Mesenchymal stem cell (in vitro differentiated cells and primary cell): ENCODE data around the gene SLFN5.

Experiments used
- DNase-seq: peaks from one replicate; pipeline ENCODE4 v3.0.0-alpha.2; 2013
- H2AFZ ChIP-seq: one replicate; pipeline ENCODE4 v1.6.1; 2013; ENCODE audit warnings: low read depth, mild to moderate bottlenecking, control low read depth, inconsistent platforms, low read length, moderate library complexity
- H2AK5ac ChIP-seq: 2 replicates; pipeline ENCODE4 v1.6.1; 2013; ENCODE audit warnings: low read length, moderate library complexity, mild to moderate bottlenecking, inconsistent platforms; ENCODE audit not compliant: severe bottlenecking
- H2BK120ac ChIP-seq: one replicate; pipeline ENCODE4 v1.6.1; 2013; ENCODE audit warnings: low read depth, mild to moderate bottlenecking, inconsistent platforms, low read length, moderate library complexity
- H2BK12ac ChIP-seq, 2 experiments: one replicate each; pipeline ENCODE4 v1.6.1; 2013; ENCODE audit warnings: inconsistent platforms in 2 of 2, low read length in 2 of 2, mild to moderate bottlenecking in 2 of 2, moderate library complexity in 2 of 2, control low read depth in 1 of 2
- H2BK15ac ChIP-seq: one replicate; pipeline ENCODE4 v1.6.1; 2013; ENCODE audit warnings: mild to moderate bottlenecking, low read depth, inconsistent platforms; ENCODE audit not compliant: poor library complexity, severe bottlenecking
- H2BK5ac ChIP-seq: 2 replicates; pipeline ENCODE4 v1.6.1; 2013; ENCODE audit warnings: low read depth, mild to moderate bottlenecking, low read length, control low read depth, inconsistent platforms; ENCODE audit not compliant: poor library complexity, severe bottlenecking
- H3K14ac ChIP-seq, 2 experiments: one replicate each; pipeline ENCODE4 v1.6.1; 2013; ENCODE audit warnings: inconsistent platforms in 2 of 2, low read length in 2 of 2, control low read depth in 1 of 2, mild to moderate bottlenecking in 1 of 2, moderate library complexity in 1 of 2
- H3K18ac ChIP-seq, 2 experiments: one replicate each; pipeline ENCODE4 v1.6.1; 2013; ENCODE audit warnings: inconsistent platforms in 2 of 2, low read length in 2 of 2, control low read depth in 1 of 2, low read depth in 1 of 2, mild to moderate bottlenecking in 1 of 2
- H3K23ac ChIP-seq, 2 experiments: one replicate each; pipeline ENCODE4 v1.6.1; 2013; ENCODE audit warnings: inconsistent platforms in 2 of 2, low read length in 2 of 2, mild to moderate bottlenecking in 2 of 2, moderate library complexity in 2 of 2, control low read depth in 1 of 2
- H3K27ac ChIP-seq: 2 replicates; pipeline ENCODE4 v1.5.1; 2013; ENCODE audit warnings: mild to moderate bottlenecking, moderate library complexity, low read length, control low read depth, inconsistent platforms; ENCODE audit not compliant: poor library complexity, severe bottlenecking
- H3K27me3 ChIP-seq, 2 experiments: 2 replicates each; pipeline versions ENCODE4 v1.6.1 to v1.7.0; 2013; ENCODE audit warnings: low read length in 2 of 2, mild to moderate bottlenecking in 2 of 2, moderate library complexity in 2 of 2, control low read depth in 1 of 2, inconsistent platforms in 1 of 2; ENCODE audit not compliant: control insufficient read depth in 1 of 2, insufficient read depth in 1 of 2
- H3K36me3 ChIP-seq, 2 experiments: 2 replicates each; pipeline versions ENCODE4 v1.6.1 to v1.7.0; 2013; ENCODE audit warnings: low read length in 2 of 2, control low read depth in 1 of 2, inconsistent platforms in 1 of 2, low read depth in 1 of 2, mild to moderate bottlenecking in 1 of 2; ENCODE audit not compliant: insufficient read depth in 2 of 2, control insufficient read depth in 1 of 2
- H3K4ac ChIP-seq, 2 experiments: one replicate each; pipeline ENCODE4 v1.6.1; 2013; ENCODE audit warnings: inconsistent platforms in 2 of 2, low read length in 2 of 2, mild to moderate bottlenecking in 2 of 2, moderate library complexity in 2 of 2, control low read depth in 1 of 2, low read depth in 1 of 2
- H3K4me1 ChIP-seq: 2 replicates; pipeline ENCODE4 v1.6.1; 2013; ENCODE audit warnings: low read depth, low read length, control low read depth; ENCODE audit not compliant: control insufficient read depth, insufficient read depth
- H3K4me2 ChIP-seq: 2 replicates; pipeline ENCODE4 v1.6.1; 2013; ENCODE audit warnings: low read length, mild to moderate bottlenecking, inconsistent platforms; ENCODE audit not compliant: poor library complexity, severe bottlenecking
- H3K4me3 ChIP-seq, 2 experiments: 2 replicates each; pipeline versions ENCODE4 v1.5.1 to v1.7.0; 2013; ENCODE audit warnings: low read length in 2 of 2, mild to moderate bottlenecking in 2 of 2, control low read depth in 1 of 2, low read depth in 1 of 2; ENCODE audit not compliant: insufficient read depth in 1 of 2
- H3K79me1 ChIP-seq: replicated peaks from 2 replicates; pipeline ENCODE4 v1.6.1; 2013; ENCODE audit warnings: mild to moderate bottlenecking, control low read depth, low read length, inconsistent platforms; ENCODE audit not compliant: poor library complexity, severe bottlenecking
- H3K9ac ChIP-seq: 2 replicates; pipeline ENCODE4 v1.7.0; 2013; ENCODE audit warnings: mild to moderate bottlenecking, low read length, moderate library complexity
- H3K9me3 ChIP-seq: 2 replicates; pipeline ENCODE4 v1.7.0; 2013; ENCODE audit warnings: mild to moderate bottlenecking, low read length; ENCODE audit not compliant: control insufficient read depth
- H4K8ac ChIP-seq: one replicate; pipeline ENCODE4 v1.6.1; 2013; ENCODE audit warnings: inconsistent platforms, mild to moderate bottlenecking, low read length, moderate library complexity
- H4K91ac ChIP-seq: one replicate; pipeline ENCODE4 v1.6.1; 2013; ENCODE audit warnings: mild to moderate bottlenecking, low read length, inconsistent platforms
- WGBS: methylation state at CpG from one replicate; pipeline ENCODE4 v1.1.7; 2013; ENCODE audit warnings: mixed read lengths; 5-methylcytosine and 5-hydroxymethylcytosine counted together

Gene SLFN5

DNA sequence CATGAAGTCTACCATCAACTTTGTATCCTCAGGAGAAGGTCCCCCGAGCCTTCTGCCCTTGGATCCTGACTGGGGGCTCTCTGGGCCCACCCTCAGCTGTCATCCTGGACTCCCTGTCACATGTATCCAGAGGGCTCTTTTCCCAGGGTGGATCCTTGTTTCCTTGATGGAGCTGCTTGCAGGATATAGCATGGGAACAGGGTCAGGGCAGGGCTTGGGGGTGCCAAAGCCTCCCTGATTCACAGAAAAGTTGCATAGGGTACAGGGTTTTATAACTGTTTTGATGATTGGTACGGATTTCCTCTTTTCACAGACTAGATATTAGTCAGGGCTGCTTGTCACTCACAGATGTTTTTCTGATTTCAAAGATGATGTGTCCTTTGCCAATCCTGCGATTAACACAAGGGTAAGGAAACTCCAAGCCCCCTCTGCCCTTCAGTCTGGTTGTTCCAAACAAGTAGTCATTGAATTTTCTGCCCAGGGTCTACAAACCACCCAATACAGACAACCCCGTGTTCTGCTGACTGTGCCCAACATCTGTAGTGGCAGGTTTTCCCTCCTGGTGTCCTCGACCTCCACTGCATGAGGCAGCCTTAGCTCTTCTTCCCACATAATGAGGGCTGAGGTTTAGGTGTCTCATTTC, 28.1 kb upstream of the SLFN5 start:
- Histone ChIP-seq H3K9ac (no peak overlapping the region), H3K9me3 (no peaks in the 10 kb centered on the region), H2BK12ac (no peak overlapping the region), H4K8ac (no peak overlapping the region), H4K91ac (no peak overlapping the region), H2AK5ac (no peak overlapping the region), H3K4me3 (no peak overlapping the region), H2AFZ (no peak overlapping the region), H3K18ac (no peak overlapping the region), H2BK15ac (no peak overlapping the region), H3K27ac (no peak overlapping the region), H3K4me2 (no peak overlapping the region), H2BK5ac (no peak overlapping the region), H3K14ac (no peak overlapping the region), H3K27me3 (peaks cover 14 to 22% of the 10 kb centered on the region in 2 experiments), H3K23ac (no peak overlapping the region), H3K79me1 (no peaks in the 10 kb centered on the region), H3K36me3 (no peaks in the 10 kb centered on the region), H2BK120ac (no peak overlapping the region), H3K4ac (no peak overlapping the region), H3K4me1 (no peaks in the 10 kb centered on the region)
- no peak for DNase-seq
- WGBS: 56% methylated on average over 4 of the region's 5 CpGs

DNA sequence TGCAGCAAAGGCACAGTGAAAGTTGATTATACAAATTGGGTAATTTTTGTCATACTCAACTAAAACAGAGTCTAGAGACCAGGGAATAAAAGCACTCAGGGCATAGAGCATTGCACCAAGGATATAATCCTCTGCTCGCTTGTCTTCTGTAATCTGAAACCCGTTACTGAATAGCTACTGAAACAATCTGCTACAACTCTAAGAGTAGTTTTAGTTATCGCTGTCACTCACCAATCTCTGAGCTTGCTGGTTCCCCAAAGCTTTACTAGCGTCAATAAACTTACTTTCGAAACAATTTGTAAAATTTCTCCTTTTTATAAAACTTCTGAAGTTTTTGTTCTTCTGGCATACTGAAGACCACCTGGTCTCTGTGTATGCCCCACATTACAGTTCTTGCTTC, 25.8 kb upstream of the SLFN5 start:
- 87% methylated on average over 5 of the region's 5 CpGs for whole genome bisulfite sequencing
- Histone ChIP-seq H3K9me3 (no peaks in the 10 kb centered on the region), H3K27me3 (peaks cover 14 to 22% of the 10 kb centered on the region in 2 experiments), H3K18ac (no peak overlapping the region), H3K9ac (no peak overlapping the region), H3K14ac (no peak overlapping the region), H3K4ac (no peak overlapping the region), H4K8ac (no peak overlapping the region), H3K4me2 (no peak overlapping the region), H2AK5ac (no peak overlapping the region), H2BK120ac (no peak overlapping the region), H3K4me3 (no peak overlapping the region), H2BK15ac (no peak overlapping the region), H2BK12ac (no peak overlapping the region), H2AFZ (no peak overlapping the region), H3K36me3 (no peaks in the 10 kb centered on the region), H3K4me1 (no peaks in the 10 kb centered on the region), H3K79me1 (no peaks in the 10 kb centered on the region), H2BK5ac (no peak overlapping the region), H4K91ac (no peak overlapping the region), H3K23ac (no peak overlapping the region), H3K27ac (no peak overlapping the region)
- DNase-seq: no peak

DNA sequence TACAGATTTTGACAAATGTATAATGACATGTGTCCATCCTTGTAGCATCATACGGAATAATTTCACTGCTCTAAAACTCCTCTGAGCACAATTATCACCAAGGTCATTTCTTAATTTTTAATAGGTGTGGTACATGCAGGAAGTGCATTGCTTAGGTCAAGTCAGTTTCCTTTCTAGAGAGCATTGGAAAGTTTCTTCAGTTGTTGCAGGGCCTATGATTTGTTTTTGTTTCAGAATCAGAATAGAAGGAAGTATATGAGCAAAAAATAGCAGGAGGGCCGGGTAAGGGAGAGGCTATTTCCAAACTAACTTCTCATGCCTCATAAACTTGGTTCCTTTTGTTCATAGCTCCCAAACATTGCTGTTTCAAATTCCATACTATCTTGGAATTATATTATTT, 24.0 kb upstream of the SLFN5 start:
- no peak overlapping the region for H3K4me3 ChIP-seq
- DNase-seq: no peak
- H2BK5ac ChIP-seq: no peak overlapping the region
- H3K18ac ChIP-seq: no peak overlapping the region
- H4K8ac ChIP-seq: no peak overlapping the region
- H2BK120ac ChIP-seq: no peak overlapping the region
- no peaks in the 10 kb centered on the region for H3K4me1 ChIP-seq
- no peak overlapping the region for H4K91ac ChIP-seq
- H3K9ac ChIP-seq: no peak overlapping the region
- peaks cover 14 to 18% of the 10 kb centered on the region in 2 experiments for H3K27me3 ChIP-seq
- H3K79me1 ChIP-seq: no peaks in the 10 kb centered on the region
- no peak overlapping the region for H3K4ac ChIP-seq
- H2BK15ac ChIP-seq: no peak overlapping the region
- H3K9me3 ChIP-seq: no peaks in the 10 kb centered on the region
- no peak overlapping the region for H3K4me2 ChIP-seq
- H2BK12ac ChIP-seq: no peak overlapping the region
- H3K27ac ChIP-seq: no peak overlapping the region
- WGBS: no CpG with 5 or more reads among the region's 2 CpGs
- H3K23ac ChIP-seq: no peak overlapping the region
- H2AK5ac ChIP-seq: no peak overlapping the region
- no peak overlapping the region for H2AFZ ChIP-seq
- no peaks in the 10 kb centered on the region for H3K36me3 ChIP-seq
- no peak overlapping the region for H3K14ac ChIP-seq

DNA sequence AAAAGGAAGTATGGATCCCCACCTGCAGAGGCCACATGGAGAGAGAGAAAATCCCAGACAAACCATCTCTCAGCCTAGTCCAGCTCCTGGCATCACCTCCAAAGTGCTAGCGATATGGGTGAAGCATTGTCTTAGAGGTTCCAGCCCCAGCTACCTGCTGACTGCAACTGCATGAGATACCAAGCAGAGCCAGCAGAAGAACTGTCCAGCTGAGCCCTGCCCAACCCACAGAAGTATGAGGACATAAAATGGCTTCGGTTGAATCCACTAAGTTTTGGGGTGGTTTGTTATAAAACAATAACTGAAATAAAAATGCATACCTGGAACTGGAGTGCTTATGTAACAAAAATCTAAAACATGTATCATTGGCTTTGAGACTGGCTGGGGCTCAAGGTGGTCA, 20.4 kb upstream of the SLFN5 start:
- H2AK5ac ChIP-seq: no peak overlapping the region
- no peak overlapping the region for H2BK12ac ChIP-seq
- no peaks in the 10 kb centered on the region for H3K79me1 ChIP-seq
- H3K14ac ChIP-seq: no peak overlapping the region
- no peak overlapping the region for H2BK5ac ChIP-seq
- no peak overlapping the region for H3K27ac ChIP-seq
- H2BK120ac ChIP-seq: no peak overlapping the region
- no peak overlapping the region for H3K4me2 ChIP-seq
- no peak overlapping the region for H2BK15ac ChIP-seq
- no peak overlapping the region for H3K4ac ChIP-seq
- no peaks in the 10 kb centered on the region for H3K9me3 ChIP-seq
- no peak overlapping the region for H3K23ac ChIP-seq
- H2AFZ ChIP-seq: no peak overlapping the region
- H3K4me3 ChIP-seq: no peak overlapping the region
- H4K91ac ChIP-seq: no peak overlapping the region
- no peak overlapping the region for H4K8ac ChIP-seq
- no peaks in the 10 kb centered on the region for H3K27me3 ChIP-seq
- 100% methylated on average over 1 of the region's 2 CpGs for WGBS
- DNase-seq: no peak
- no peak overlapping the region for H3K9ac ChIP-seq
- no peaks in the 10 kb centered on the region for H3K4me1 ChIP-seq
- no peak overlapping the region for H3K18ac ChIP-seq
- H3K36me3 ChIP-seq: no peaks in the 10 kb centered on the region
